Tibial nerve (tissue), 3 donors: Measurements from ENCODE around the gene TOX2.

Experiments
- CTCF ChIP-seq, 5 experiments: fragments of 200-600 bp in 3 of 5; fragments of 450-650 bp in 2 of 5; sonication (generic) in 3 of 5; IDR thresholded peaks; one replicate each; pipeline ENCODE4 v1.5.1; 2016 to 2019; ENCODE audit warnings: antibody characterized with exemption in 5 of 5, mild to moderate bottlenecking in 3 of 5, moderate library complexity in 2 of 5
- POLR2A ChIP-seq, 2 donors: fragments of 450-650 bp; IDR thresholded peaks; one replicate each; pipeline ENCODE4 v1.6.1; 2017; ENCODE audit warnings: antibody characterized with exemption in 2 of 2, mild to moderate bottlenecking in 2 of 2, moderate library complexity in 2 of 2

GRCh38 chr20:44035924-44036323, 121.3 kb downstream of the TOX2 start:
- TF ChIP-seq CTCF (IDR thresholded peaks at IDR 0.05) (no peak), POLR2A (IDR thresholded peaks at IDR 0.05) (no peak)
